ENCODE results near the gene KRTAP5-2. TPM values are rescaled to one million over a fixed set of nuclear protein-coding genes. Genes with fewer than 3 reads are reported as not detected.
"Not testable (repeated sequence)": the region's sequence is repeated elsewhere in the genome, so short reads cannot be mapped to it uniquely, and the experiment has no call there.

The KRTAP5-2 gene
- not detected for total RNA-seq

- DNase-seq (ENCODE audit: low spot score) = no peak
- no peak for ATAC-seq
- intact Hi-C loops (cut with DNase I) = no loop called here
These were observed at the start of gene KRTAP5-2 for GRCh38 chr11:1597994-1598380. TSS of gene KRTAP5-2 (minus strand) at chr11:1598294. CDS start at chr11:1598250, 44 bp downstream.

GRCh38 chr11:1646540-1646939 is 48.4 kb upstream of the KRTAP5-2 start:
- ATAC-seq; intact Hi-C loops (cut with DNase I); DNase-seq (ENCODE audit: low spot score): not testable (repeated sequence)

GRCh38 chr11:1645357-1645821 is 47.3 kb upstream of the KRTAP5-2 start:
- DNase-seq (ENCODE audit: low spot score) (no peak), ATAC-seq (no peak)
- intact Hi-C loops (cut with DNase I) = no loop called here

- intact Hi-C loops (cut with DNase I) = no loop called here
- DNase-seq (ENCODE audit: low spot score) (no peak), ATAC-seq (no peak)
These were observed 46.7 kb upstream of the KRTAP5-2 start for GRCh38 chr11:1644601-1645356.

GRCh38 chr11:1643146-1643690 is 45.1 kb upstream of the KRTAP5-2 start:
- no peak for ATAC-seq
- intact Hi-C loops (cut with DNase I) = no loop called here
- DNase-seq (ENCODE audit: low spot score) = no peak

- DNase-seq (ENCODE audit: low spot score) (no peak), ATAC-seq (no peak)
- intact Hi-C loops (cut with DNase I) = no loop called here
These were observed 44.4 kb upstream of the KRTAP5-2 start for GRCh38 chr11:1642288-1643145.

- ATAC-seq (no peak), DNase-seq (ENCODE audit: low spot score) (no peak)
- intact Hi-C loops (cut with DNase I) = no loop called here
These were observed 43.0 kb upstream of the KRTAP5-2 start for GRCh38 chr11:1641096-1641495.

GRCh38 chr11:1640076-1640946 is 42.2 kb upstream of the KRTAP5-2 start:
- intact Hi-C loops (cut with DNase I) = no loop called here
- no peak for ATAC-seq
- no peak for DNase-seq (ENCODE audit: low spot score)

- ATAC-seq (no peak), DNase-seq (ENCODE audit: low spot score) (no peak)
- intact Hi-C loops (cut with DNase I) = no loop called here
These were observed 41.6 kb upstream of the KRTAP5-2 start for GRCh38 chr11:1639666-1640065.

GRCh38 chr11:1639102-1639620 is 41.1 kb upstream of the KRTAP5-2 start:
- intact Hi-C loops (cut with DNase I) = no loop called here
- ATAC-seq (peak; percentile 26), DNase-seq (ENCODE audit: low spot score) (no peak)

GRCh38 chr11:1638344-1638743 is 40.2 kb upstream of the KRTAP5-2 start:
- no peak for ATAC-seq
- no peak for DNase-seq (ENCODE audit: low spot score)
- intact Hi-C loops (cut with DNase I) = no loop called here

- no peak for DNase-seq (ENCODE audit: low spot score)
- intact Hi-C loops (cut with DNase I) = no loop called here
- no peak for ATAC-seq
These were observed 39.5 kb upstream of the KRTAP5-2 start for GRCh38 chr11:1637628-1638027.

- intact Hi-C loops (cut with DNase I) = no loop called here
- ATAC-seq = no peak
- DNase-seq (ENCODE audit: low spot score) = no peak
These were observed 38.3 kb upstream of the KRTAP5-2 start for GRCh38 chr11:1636291-1636950.

GRCh38 chr11:1633864-1634263 is 35.8 kb upstream of the KRTAP5-2 start:
- ATAC-seq (no peak), DNase-seq (ENCODE audit: low spot score) (no peak)
- intact Hi-C loops (cut with DNase I) = no loop called here

- intact Hi-C loops (cut with DNase I) = no loop called here
- no peak for ATAC-seq
These were observed 34.1 kb upstream of the KRTAP5-2 start for GRCh38 chr11:1632053-1632714.

GRCh38 chr11:1631066-1631568 is 33.0 kb upstream of the KRTAP5-2 start:
- DNase-seq (ENCODE audit: low spot score) = no peak
- ATAC-seq = no peak
- intact Hi-C loops (cut with DNase I) = no loop called here

More at GRCh38 chr11:1632053-1632714, 34.1 kb upstream of the KRTAP5-2 start:
- DNase-seq (ENCODE audit: low spot score) = no peak

- no peak for ATAC-seq
- no peak for DNase-seq (ENCODE audit: low spot score)
- intact Hi-C loops (cut with DNase I) = no loop called here
These were observed 32.2 kb upstream of the KRTAP5-2 start for GRCh38 chr11:1630271-1630670.
